GM18870 (cell line): ENCODE results near the gene PSEN1.

ENCODE experiments used
- ATAC-seq: cut with Tn5 transposase; IDR thresholded peaks from one replicate; pipeline ENCODE4 v1.9.1; 2021; ENCODE audit warnings: moderate library complexity; ENCODE audit not compliant: unreplicated experiment

The PSEN1 gene

DNA sequence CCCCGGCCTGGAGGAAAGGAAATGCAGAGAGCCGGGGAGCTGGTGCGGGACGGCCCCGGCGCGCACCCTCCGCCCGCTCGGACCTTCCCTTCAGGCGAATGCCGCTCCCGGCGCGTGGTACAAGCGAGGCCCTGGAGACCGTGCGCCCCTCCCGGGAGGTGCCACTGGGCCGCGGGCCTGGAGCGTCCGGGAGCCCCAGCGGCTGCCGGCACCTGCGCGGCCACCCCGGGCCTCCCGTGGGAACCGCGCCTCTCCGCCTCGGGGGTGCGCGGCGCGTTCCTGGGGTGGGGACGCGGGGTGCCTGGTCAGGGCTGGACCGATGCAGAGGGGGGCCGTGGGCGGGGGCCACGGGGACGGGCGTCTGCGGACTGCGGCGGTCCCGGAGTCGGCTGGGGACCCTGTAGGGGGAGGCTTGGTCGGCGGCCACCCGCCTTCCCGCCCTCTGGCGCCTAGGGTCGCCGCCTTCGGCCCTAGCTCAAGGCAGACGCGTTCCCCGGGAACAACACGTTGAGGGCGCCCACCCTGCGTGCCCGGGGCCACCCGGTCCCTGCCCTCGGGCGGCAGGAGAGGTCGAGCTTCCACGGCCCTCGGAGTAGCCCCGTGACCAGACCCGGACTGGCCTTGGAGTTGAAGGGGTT lies 101.6 kb downstream of the PSEN1 start:
- ATAC-seq: no peak

DNA sequence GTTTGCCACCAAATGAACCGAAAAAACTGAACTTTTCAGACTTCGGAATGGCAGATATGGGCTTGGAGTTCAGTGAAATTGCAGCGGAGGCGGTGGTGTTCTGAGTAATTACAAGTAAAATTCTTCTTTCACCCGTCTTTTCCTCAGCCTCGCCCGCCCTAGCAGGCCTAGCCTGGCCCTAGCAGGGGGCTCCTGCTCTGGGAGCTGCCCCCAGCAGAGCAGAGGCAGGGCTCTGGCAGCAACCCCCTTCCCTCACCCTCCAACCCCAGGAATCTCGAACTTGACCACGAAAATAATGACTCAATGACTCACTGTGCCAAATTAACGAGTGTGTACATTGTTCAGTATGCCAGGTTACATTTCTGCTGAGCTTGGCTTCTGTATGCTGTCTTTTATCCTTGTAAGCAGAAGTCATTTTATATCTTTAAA lies 102.1 kb downstream of the PSEN1 start:
- ATAC-seq: no peak

DNA sequence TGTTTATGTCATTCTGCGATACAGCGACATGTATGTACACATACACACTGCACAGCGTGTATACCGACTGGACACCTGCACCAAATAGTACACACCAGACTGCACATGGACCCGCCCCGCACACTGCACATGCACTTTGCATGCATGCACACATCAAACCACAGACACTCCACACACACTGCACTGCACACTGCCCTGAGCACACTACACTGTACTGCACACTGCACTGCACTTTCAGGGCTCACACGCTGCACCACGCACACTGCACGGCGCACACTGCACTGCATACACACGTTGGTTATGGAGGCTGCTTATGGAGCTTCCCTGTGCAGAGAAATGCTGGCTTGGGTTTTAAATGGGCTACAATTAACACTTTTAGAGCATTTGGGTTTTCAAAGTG lies 102.6 kb downstream of the PSEN1 start:
- ATAC-seq: no peak

DNA sequence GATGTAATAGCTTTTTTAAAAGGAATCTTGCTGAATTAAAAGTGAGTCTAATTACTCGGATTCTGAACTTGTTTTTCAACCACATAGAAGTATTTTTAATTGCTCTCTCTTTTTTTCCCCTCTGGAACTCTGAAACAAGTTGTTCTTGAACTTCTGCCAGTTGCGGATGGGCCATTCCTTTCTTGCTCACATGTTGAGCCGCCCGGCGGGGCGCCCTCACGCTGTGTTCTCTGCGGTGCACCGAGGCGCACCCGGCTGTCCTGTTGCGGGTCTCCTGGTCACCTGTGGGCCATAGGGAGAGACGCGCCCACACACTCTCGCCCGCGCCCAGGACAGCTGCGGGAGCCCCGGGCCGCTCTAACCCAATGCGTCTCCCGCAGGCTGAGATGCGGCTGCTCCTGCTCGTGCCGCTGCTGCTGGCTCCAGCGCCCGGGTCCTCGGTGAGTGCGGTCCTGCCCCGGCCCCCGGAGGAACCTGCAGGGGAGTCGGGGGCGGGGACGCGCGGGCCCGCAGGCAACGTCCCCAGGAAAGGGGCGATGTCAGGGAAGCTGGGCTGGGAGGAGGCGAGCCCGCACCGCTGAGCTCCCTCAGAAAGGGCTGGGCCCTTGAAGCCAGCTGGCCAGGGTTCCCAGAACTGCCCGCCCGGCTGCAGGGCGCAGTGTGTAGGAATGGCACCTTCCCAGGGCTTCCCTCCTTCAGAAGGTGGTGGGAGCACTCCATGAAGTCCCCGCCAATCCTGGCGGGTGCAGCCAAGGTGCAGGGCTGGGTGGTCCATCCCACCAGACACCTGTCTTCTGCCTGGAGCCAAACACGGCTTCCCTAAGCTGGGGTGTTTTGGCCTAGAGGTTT lies 103.3 kb downstream of the PSEN1 start:
- ATAC-seq: no peak

DNA sequence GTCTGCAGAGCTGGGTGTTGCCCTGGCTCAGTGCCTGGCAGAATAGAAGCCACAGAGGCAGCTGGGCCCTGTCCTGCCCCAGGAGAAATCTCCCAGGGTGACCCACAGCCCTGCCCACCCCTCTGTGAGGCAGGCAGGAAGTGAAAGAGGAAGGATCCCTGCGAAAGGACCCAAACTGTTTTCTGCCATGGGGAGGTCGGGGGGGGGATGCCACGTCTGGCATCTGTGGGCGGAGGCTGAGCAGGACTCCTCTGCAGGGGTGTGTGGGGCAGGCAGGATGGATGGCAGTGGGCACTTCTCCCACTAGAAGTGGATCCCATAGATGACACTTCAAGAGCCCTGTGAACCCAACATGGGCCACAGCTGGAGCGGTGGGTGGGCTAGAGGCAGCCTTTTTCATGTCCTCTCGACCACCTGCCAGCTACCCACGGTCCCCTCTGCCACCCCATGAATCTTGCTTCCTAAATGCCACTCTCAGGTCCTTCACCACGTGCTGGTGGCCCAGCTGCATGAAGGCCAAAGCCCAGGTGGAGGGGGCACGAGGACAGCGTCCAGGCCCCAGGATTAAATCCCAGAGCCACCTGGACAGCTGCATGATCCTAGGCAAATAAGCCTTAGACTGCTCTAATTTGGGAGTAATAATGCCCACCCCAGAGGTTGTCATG lies 104.6 kb downstream of the PSEN1 start:
- ATAC-seq: no peak

DNA sequence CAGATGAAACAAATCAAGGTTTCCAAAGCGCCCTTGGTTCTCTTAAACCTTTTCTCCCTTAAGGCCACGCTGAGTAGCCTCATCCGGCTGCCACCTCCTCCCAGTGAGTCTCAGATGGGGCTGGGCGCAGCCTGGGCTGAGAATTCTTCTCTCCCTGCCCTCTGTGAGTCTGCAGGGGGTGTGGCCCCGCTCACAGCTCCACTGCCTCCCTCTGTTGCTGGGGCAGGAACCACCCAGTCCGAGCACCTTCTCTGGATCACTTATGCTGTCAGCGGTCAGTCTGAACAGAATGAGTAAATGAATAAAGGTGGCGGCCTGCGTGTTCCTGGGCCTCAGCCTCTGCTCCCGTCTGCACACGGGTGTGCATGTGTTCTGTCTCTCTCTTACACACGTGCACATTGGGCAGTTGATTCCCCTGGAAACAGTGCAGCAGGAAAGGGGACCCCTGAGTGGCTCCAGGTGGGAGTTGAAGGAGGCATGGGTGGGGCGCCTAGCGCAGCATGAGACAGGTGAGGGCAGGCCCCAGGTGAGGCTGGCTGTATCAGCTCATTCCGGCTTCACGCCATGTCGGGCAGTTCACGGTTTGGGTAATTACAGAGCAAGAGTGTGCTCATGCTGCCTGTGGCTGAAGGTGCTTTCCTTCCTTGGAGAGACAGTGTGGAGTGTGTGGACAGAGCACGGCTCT lies 105.3 kb downstream of the PSEN1 start:
- ATAC-seq: no peak

DNA sequence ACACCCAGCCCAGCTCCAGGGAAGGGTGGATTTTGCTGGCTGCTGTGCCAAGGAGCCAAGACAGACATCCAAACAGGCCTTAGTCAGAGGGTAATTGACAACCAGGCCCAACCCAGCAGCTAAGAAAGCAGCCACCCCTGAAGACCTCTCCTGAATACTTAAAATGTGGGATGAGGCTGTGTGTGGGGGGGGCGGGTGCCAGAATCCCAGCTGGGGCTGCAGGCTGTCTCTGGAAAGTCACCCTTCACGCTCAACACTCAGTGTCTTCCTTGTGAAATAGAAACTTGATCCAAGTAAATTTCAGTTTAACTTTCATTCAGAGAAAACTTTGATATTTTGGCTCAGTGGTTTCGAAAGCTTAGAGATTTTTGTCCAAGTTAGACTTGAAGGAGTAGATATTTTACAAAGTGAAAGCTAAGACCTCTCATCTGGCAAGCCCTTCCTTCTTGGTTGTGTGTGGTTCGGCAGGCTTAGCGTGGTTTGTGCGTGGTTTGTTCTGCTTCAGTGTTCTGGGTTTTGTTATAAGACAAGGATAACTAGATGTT lies 106.1 kb downstream of the PSEN1 start:
- no peak for ATAC-seq

DNA sequence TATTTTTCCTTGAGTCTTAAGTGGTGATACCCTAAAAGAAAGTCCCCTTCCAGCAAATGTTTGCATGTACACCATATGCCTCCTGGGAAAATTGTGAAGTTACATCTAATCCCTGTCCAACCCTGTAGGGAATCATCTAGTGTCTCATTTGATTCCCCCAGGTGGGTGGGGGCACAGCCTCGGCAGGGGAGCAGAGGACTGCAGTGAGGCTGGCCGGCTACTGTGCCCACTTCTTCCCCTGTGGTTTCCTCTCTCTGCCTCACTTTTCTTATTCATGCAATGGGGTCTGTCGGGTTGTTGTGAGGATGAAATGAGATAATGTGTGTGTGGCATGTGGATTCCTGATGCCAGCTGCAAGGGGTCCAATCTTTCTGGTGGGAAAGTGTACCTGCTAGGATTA lies 107.0 kb downstream of the PSEN1 start:
- ATAC-seq: no peak

DNA sequence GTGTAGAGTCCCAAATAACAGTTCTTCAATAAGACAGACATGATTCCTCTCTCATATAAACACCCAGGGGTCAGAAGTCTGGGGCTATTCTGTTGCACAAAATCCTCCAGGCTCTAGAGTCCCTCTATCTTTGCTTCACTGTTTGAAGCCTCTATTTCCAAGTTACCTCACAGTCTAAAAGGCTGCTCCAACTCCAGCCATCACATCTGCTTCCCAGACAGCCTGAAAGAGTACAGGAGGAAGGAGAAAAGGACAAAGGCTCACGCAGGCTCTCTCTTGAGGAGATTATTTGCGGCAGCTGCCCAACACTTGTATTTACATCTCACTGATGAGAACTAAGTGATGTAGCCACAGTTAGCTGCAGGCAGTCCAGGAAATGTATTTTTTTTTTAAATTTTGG lies 107.4 kb downstream of the PSEN1 start:
- ATAC-seq: no peak

DNA sequence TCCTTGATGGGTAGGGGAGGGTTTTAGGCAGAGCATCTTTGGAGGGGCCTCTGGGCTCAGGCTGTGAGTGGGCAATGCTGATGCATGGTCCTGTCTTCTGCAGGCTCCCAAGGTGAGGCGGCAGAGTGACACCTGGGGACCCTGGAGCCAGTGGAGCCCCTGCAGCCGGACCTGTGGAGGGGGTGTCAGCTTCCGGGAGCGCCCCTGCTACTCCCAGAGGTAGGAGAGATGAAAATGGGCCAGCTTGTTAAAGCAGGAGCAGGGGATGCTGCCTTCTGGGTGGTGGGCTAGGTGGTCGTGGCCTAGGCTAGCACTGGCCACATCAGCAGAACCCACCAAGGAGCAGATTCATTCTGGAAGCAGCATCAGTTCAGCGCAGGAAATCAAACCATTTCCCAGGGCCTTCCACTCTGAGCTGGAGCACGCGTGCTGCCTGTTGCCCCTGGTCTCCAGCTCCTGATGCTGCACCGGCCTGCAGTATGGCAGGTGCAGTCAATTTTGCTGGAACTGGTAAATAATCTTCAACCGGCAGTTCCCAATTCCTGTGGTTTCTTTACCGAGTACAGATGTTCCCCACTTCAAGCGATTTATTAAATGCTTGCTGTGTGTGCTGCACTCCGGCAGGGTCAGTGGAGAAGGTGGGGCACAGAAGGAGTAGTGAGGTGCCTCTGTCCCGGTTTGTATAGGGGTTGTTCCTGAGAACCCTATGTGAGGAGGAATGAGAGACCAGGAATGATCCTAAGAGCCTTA lies 108.4 kb downstream of the PSEN1 start:
- no peak for ATAC-seq

DNA sequence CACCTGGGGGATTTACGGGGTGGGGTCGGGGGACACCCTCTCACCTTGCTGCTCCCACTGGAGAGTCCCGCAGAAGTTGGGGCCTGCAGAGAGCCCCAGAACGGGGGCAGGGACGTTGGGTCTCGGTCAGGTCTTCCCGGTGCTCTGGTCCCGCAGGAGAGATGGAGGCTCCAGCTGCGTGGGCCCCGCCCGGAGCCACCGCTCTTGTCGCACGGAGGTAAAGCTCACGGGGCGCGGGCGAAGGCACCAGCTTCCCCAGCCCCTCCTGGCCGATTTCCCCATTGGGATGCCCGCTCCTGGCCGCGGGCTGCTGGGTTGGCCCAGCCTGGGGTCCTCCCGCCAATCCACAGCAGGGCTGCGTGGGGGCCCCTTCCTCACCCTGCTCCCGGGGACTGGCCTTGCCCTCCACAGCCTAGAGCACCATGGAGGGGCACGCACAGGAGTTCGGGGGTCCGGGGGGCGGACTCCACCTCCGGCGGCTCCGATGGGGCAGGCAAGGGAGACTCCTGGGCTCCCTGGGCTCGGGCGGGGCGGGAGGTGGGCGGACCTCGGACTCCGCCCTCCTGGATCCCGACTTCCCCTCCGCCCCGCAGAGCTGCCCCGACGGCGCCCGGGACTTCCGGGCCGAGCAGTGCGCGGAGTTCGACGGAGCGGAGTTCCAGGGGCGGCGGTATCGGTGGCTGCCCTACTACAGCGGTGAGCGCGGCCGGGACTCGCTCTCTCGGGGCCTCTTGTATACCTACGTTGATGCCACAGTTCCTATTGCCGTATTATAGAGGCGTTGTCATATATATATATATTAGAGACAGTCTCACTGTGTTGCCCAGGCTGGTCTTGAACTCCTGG lies 109.4 kb downstream of the PSEN1 start:
- ATAC-seq: no peak

DNA sequence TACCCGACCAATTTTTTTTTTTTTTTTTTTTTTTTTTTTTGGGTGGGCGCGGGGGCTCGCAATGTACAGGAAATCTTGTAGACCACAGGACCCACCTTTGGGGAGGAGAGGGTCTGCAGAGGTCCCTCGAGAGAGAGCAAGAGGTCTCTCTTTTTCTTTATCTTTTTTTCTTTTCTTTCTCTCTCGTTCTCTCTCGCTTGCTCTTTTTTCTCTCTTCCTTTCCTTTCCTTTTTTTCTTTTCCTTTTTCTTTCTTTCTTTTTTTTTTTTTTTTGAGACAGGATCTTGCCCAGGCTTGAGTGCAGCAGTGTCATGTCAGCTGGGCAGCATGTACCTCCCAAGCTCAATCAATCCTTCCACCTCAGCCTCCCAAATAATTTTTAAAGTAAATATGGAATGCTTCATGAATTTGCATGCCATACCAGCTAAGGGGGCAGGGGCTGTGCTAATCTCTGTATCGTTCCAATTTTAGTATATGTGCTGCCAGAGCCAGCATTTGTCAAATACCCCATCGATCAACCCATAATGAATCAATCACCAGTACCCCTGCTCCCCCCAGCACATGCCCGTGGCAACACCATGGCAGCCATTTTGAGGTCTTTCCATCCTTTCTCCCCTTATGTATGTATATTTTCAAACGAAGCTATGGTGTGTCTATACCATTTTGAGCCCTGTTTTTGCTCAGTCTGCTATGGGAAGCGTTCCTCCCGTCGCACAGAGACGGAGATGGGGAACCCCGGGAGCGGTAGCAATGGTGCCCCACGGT lies 110.3 kb downstream of the PSEN1 start:
- ATAC-seq: no peak

DNA sequence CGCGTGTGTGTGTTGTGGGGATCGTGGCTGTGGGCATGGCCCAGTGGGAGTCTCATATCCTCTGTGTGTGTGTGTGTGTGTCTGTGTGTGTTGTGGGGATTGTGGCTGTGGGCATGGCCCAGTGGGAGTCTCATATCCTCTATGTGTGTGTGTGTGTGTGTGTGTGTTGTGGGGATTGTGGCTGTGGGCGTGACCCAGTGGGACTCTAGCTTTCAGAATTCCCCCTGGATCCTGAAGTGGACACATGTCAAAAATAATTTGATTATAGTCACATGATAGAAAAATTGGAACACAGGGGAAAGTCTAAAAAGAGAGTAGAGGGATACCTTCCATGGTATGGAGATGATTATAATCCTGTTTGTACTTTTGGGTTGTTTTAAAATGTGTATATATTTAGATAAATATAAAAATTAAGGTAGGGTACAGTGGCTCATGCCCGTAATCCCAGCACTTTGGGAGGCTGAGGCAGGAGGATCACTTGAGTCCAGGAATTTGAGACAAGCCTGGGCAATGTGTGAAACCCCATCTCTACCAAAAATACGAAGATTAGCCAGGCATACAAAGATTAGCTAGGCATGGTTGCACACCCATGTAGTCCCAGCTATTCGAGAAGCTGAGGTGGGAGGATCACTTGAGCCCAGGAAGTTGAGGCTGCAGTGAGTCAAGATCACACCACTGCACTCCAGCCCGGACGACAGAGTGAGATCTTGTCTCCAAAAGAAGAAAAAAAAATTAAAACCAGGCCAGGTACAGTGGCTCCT lies 112.0 kb downstream of the PSEN1 start:
- ATAC-seq: no peak

DNA sequence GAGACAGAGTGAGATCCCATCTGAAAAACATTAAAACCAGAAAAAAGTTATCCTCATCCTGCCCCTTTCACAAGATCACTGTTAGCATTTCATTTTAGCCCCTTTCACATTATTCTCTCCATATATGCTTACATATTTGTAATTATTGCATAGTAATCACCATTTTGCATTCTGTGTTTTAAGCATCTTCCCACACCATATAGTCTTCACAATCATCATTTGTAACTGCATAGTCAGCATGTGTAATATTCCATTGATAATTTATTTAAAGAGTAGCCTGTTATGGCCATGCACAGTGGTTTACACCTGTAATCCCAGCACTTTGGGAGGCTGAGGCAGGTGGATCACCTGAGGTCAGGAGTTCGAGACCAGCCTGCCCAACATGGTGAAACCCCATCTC lies 112.8 kb downstream of the PSEN1 start:
- no peak for ATAC-seq

DNA sequence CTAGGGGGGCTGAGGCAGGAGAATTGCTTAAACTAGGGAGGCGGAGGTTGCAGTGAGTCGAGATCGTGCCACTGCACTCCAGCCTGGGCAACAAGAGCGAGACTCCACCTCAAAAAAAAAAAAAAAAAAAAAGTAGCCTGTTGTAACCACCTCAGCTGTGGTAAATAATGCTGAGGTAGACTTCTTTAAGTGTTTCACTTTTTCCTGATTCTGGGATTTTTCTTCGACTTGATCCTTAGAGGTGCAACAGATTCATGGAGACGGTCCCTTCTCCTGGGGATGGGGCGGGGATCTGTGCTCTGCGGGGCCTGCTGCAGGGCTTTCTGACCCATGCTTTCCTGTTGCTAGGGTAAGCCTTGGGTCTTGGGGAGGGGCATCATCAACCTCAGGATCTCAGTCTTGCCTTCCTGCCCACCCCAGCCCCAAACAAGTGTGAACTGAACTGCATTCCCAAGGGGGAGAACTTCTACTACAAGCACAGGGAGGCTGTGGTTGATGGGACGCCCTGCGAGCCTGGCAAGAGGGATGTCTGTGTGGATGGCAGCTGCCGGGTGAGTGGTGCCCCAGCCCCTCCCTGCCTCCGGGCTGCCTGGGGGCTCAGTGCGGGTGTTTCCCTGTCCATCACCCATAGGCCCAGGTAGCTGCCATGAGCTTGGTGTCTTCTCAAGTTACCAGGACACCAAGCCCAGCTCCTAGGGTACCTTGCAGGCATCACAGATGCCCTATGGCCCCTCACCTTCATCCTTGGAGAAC lies 113.4 kb downstream of the PSEN1 start:
- no peak for ATAC-seq

DNA sequence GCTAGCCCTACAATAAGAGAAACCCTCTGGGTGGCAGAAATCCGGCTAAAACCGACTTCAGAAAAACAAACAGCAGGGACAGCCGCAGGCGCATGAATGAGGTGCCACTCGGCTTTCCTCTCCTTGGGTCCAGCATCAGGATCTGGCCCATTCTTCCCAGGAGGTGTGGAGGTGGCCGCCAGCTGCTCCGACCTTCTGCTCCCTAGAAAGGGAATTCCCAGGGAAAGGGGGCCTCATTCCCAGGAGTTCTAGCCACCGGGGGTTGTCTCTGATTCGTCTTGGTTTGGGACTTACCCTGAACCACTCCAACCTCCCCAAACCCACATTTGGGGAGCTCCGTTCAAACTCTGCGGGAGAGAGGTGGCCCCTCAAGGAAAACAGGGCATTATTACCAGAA lies 114.0 kb downstream of the PSEN1 start:
- ATAC-seq: no peak

DNA sequence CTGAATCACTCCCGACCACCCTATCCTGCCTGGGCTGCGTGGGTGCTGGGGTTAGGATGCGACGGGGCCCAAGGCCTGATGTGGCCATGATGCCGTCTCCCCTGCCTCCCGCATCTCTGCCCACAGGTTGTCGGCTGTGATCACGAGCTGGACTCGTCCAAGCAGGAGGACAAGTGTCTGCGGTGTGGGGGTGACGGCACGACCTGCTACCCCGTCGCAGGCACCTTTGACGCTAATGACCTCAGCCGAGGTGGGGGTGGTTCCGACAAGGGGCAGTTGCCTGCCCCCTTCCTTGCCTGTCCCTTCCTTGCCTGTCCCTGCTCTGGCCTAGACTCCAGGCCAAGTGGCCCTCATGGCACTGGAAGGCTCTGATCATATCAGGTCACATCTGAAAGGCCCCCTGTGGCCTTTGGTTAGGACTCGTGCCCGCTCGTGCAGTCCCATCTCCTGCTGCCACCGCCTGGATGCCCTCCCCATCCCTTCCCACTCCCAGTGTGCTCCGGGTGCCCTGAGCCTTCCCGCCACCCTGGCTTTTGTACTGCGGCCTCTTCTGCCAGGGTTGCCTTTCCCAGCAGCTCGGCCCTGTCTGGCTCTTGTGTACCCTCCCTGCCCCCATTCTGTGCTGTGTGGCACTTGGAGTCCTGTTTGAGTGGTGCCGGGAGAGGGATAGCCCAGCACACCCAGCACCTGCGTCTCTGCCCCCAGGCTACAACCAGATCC lies 114.6 kb downstream of the PSEN1 start:
- ATAC-seq: no peak
